Fibroblast of gingiva (primary cell): Measurements from ENCODE around the gene LYRM7.
"Not testable (repeated sequence)": the region's sequence is repeated elsewhere in the genome, so short reads cannot be mapped to it uniquely, and the experiment has no call there.

Experiments
- DNase-seq: peaks from one replicate; pipeline ENCODE4 v3.0.0-alpha.2; 2011; ENCODE audit warnings: low read depth

LYRM7 gene

DNA sequence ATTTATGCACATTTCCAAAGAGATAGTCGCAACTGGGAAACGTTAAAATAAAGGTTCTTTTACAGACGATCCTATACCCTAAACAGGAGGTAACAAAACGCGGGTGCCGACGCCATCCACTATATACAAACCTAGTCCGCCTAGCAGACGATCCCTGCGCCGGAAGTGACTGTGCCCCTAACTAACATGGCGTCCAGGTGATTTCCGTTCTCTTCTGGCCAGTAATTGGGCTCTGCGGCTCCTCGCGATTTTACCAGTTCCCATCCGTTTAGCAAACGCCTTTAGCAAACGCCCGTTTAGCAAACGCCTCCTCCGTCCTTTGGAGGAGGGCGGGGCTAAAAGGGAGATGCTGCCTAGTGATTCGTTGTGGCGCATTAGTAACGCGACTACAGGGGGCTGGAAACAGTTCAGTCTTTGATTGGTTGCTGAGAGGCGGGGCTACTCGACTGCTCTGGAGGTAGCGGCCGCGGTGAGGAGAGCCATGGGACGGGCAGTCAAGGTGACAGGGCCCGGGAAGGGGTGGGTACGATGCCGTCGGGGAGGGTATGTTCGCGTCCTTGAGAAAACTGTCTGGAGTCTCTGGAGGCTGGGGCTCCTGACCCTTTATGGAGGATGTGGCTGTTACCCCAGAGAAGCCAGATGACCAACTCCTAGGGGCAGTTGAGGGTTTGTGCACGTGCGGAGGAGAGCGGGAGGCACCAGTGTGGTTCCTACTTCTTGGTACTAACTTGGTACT is at the start of gene LYRM7:
TSS of gene LYRM7 (plus strand) at position 405 of the 736 bp plus-strand sequence. CDS start at position 482, 77 bp downstream.
- DNase-seq: peak; percentile 98

GRCh38 chr5:131127244-131127643 is 43.5 kb upstream of the LYRM7 start:
- DNase-seq: not testable (repeated sequence)

DNA sequence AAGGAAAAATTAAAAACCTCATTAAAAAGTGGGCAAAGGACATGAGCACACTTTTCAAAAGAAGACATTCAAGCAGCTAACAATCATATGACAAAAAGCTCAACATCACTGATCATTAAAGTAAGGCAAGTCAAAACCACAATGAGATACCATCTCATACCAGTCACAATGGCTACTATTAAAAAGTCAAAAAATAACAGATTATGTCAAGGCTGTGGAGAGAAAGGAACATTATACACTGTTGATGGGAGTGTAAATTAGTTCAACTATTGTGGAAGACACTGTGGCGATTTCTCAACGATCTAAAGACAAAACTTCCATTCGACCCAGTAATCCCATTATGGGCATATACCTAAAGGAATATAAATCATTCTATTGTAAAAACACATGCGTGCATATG is 41.4 kb upstream of the LYRM7 start:
- no peak for DNase-seq

DNA sequence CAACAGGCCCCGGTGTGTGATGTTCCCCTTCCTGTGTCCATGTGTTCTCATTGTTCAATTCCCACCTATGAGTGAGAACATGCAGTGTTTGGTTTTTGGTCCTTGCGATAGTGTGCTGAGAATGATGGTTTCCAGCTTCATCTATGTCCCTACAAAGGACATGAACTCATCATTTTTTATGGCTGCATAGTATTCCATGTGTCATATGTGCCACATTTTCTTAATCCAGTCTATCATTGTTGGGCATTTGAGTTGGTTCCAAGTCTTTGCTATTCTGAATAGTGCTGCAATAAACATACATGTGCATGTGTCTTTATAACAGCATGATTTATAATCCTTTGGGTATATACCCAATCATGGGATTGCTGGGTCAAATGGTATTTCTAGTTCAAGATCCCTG is 37.7 kb upstream of the LYRM7 start:
- not testable (repeated sequence) for DNase-seq

- not testable (repeated sequence) for DNase-seq
Measured at GRCh38 chr5:131138406-131138805, 32.3 kb upstream of the LYRM7 start.

DNA sequence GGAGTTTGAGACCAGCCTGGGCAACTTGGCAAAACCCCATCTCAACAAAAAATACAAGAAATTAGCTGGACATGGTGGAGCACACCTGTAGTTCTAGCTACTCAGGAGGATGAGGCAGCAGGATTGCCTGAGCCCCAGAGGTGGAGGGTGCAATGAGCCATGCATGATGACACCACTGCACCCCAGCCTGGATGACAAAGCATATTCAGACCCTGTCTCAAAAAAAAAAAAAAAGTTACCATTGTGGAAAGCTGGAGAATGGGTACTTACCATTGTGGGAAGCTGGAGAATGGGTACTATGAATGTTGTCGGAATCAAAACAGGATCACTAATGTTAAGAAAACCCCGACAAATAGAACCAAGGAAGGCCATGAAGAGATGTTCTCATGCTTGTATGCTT is 31.4 kb upstream of the LYRM7 start:
- DNase-seq: no peak

DNA sequence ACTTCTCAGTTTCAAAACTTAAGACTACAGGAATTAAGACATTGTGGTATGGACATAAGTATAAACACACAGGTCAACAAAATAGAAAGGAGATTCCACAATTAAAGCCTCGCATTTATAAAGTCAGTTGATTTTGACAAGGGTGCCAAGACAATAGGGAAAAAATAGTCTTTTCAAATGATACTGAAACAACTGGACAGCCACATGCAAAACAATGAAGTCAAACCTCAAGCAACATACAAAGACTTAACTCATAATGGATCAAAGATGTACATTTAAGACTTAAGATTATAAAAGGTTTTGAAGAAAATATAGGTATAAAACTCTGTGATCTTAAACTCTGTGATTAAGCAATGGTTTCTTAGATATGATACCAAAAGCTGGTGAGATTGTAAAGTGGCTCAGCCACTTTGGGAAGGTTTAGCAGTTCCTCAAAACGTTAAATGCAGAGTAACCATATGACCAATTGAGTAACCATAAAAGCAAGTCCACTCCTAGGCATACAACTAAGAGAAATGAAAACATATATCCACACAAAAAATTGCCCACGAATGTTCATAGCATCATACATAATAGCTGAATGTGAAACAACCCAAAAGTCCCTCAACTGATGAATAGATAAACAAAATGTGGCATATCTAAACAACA is 27.6 kb upstream of the LYRM7 start:
- DNase-seq: no peak

GRCh38 chr5:131147258-131147657 is 23.5 kb upstream of the LYRM7 start:
- no peak for DNase-seq

GRCh38 chr5:131148835-131149234 is 21.9 kb upstream of the LYRM7 start:
- no peak for DNase-seq

DNA sequence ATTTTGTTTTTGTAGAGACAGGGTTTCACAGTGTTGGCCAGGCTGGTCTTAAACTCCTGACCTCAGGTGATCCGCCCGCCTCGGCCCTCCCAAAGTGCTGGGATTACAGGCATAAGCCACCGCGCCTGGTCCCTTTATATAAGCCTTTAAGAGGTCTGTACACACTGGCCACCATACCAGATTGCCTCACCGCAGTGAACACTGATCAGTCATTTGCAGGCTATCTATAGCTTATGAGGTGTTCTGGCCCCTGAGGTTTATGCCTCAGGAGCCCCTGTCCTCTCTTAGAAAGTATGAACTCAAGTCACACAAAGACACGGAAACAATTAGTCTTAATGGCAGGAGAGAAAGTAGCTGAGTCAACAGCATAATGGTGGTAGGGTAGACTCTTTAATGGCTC is 20.3 kb upstream of the LYRM7 start:
- no peak for DNase-seq

DNA sequence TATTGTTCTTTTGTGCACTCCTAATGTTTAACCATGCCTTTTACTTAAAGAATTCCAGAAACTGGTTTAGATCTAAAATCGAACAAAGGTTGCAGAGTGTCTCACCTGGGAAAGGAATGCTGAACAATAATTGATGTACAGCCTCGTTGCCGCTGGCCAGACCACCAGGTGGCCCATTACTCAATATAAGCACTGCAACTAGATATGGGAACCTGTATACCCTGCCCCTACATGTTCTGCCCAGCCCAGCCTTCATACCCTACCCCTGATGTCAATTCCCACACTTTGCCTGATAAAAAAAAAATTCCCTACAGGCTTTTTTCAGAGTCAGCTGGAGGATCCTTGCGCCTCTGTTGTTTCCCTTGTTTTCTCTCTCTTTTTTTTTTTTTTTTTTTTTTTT is 19.5 kb upstream of the LYRM7 start:
- DNase-seq: no peak

GRCh38 chr5:131156385-131156784 is 14.4 kb upstream of the LYRM7 start:
- DNase-seq: no peak

- no peak for DNase-seq
Measured at GRCh38 chr5:131156957-131157356, 13.8 kb upstream of the LYRM7 start.

DNA sequence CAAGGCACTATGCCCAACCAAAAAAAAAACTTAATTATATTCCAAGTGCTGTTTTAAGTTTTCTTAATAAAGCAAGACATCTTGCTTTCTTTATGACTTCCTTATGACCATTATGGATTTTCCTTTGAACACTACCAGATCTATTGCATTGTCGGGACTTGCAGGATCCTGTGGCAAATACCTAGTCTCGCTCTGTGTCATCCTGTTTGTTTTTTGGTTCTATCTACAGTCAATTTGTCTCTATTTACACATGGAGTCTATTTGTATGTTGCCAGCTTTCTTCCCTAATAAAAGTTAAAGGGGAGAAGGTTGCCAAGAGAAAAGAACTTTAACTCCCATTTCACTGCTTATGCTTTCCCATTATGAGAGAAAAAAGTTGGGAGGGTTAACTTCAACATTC is 10.6 kb upstream of the LYRM7 start:
- no peak for DNase-seq

DNA sequence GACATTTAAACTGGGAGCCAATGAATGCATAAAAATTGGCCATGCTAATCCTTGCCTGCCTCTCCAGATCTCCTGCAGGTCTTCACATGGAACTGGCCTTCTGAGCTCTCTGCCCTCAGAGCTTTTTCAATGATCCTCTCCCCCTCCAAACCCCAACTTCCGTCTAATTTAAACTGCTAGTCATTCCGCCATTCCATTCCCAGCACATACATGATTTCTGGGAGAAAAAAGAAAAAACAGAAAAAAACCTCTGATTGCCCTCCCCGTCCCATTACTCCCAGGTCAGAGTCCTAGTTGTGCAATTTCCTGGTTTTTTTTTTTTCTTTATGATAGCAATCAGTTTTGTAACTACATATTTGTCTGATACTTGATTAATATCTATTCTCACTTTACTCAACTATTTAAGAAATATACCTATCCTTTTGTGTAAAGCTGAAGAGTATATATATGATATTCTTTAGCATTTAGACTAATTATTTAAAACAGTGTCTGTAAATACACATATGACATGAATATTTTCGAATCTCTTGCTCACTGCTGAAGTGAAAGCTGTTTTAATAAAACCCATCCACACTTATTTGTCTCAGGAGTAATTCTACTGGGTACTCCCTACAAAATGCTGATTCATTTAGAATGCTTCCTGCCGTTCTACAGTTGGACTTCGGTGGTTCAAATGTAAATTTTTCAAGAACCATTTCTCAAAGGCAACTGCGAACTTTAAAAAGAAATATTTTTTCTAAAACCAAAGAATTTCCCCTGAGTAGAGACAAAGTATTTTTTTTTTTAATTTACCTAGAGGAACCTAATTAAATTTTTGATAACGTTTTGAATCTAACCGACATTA is 7.2 kb upstream of the LYRM7 start:
- no peak for DNase-seq

- peak; percentile 80 for DNase-seq
Measured at GRCh38 chr5:131164191-131165118, 6.3 kb upstream of the LYRM7 start.

GRCh38 chr5:131165119-131165727 is 5.5 kb upstream of the LYRM7 start, which contains the start of gene HINT1:
Gene HINT1 (minus strand): TSS chr5:131165256. CDS start chr5:131165205, 51 bp downstream.
- DNase-seq: peak; percentile 82

DNA sequence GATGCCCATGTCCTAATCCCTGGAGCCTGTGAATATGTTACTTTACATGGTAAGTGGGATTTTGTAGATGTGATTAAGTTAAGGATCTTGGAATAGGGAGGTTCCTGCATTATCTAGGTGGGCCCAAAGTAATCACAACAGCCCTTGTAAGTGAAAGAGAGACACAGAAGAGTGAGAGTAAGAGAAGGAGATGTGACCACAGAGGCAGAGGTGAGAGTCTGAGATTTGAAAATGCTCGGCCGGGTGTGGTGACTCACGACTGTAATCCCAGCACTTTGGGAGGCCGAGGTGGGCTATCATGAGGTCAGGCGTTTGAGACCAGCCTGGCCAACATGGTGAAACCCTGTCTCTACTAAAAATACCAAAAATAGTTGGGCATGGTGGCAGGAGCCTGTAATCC is 3.1 kb upstream of the LYRM7 start:
- no peak for DNase-seq

DNA sequence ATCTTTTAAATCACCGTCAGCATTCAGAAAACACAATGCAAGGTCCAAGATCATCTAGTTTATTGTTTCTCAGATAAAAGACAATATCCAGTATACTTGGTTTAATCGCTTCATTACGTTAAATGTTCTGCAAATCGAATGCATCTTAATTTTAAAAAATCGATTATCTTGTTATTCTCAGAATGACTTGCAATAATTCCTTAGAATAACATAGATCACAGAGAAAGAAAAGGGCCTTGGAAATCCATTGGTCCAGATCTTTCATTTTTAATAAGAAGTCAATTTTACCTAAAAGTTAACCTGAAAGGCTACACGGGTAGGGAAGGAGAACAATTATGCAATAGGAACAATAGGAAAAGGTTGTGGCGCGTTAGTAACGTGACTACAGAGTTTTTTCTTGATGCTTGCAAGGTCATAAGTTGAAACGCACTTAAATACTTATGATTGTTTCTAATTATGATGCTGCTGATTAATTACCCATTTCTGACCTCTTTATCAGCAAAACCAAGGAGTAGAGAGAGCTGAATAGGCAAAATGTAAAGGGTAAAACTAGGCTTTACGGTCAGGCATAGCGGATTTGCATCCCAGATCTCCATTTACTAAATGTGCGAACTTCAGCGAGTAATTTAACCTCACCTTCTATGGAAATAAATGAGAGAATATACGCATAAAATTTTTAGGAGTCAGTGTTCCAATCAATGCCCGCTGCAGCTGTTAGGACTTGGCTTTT is 769 bp upstream of the LYRM7 start:
- DNase-seq: no peak

- DNase-seq: no peak
Measured at GRCh38 chr5:131171276-131171810, 599 bp downstream of the LYRM7 start.
